Motor neuron (in vitro differentiated cells): Measurements from ENCODE around the gene CPD. TPM values are rescaled to one million over a fixed set of nuclear protein-coding genes. Genes with fewer than 3 reads are reported as not detected.
"Not testable (repeated sequence)": the region's sequence is repeated elsewhere in the genome, so short reads cannot be mapped to it uniquely, and the experiment has no call there.

ENCODE experiments used
- ATAC-seq, 8 experiments: fragments of 200-7000 bp; cut with Tn5 transposase; replicated peaks in 6 of 8; 2 replicates each; pipeline ENCODE4 v1.8.0; 2021; ENCODE audit warnings: mild to moderate bottlenecking in 8 of 8, moderate library complexity in 8 of 8
- H3K27ac ChIP-seq, 2 donors: fragments of 250-450 bp; sonication (Bioruptor Pico); 2 replicates each; pipeline ENCODE4 v1.9.0; 2021; ENCODE audit warnings: antibody characterized with exemption in 2 of 2, mild to moderate bottlenecking in 2 of 2, moderate library complexity in 1 of 2
- H3K4me1 ChIP-seq, 2 donors: fragments of 250-450 bp; sonication (Bioruptor Pico); replicated peaks in 1 of 2; 2 replicates each; pipeline ENCODE4 v1.6.1; 2021; ENCODE audit warnings: antibody characterized with exemption in 2 of 2, mild to moderate bottlenecking in 2 of 2, moderate library complexity in 1 of 2
- H3K4me3 ChIP-seq, 5 donors: fragments of 250-450 bp; sonication (Bioruptor Pico); 2 replicates each; pipeline ENCODE4 v1.9.0; 2021; ENCODE audit warnings: antibody characterized with exemption in 5 of 5, mild to moderate bottlenecking in 5 of 5, moderate library complexity in 4 of 5
- WGBS, 10 experiments: fragments of 450-650 bp; shearing (Covaris generic); methylation state at CpG; one replicate each; pipeline ENCODE4 v1.0.0; 2022; 5-methylcytosine and 5-hydroxymethylcytosine counted together
- in situ Hi-C, 9 experiments: fragments of 400-800 bp; cut with MboI; loops; one replicate each; pipeline ENCODE4 v1.15.0; 2021; ENCODE audit warnings: low sequenced_read_pairs in 9 of 9, low pct_unique_long_range_greater_than_20kb in 2 of 9; ENCODE audit not compliant: unreplicated experiment in 9 of 9
- total RNA-seq, 8 experiments: library from RNA; unstranded; fragments of 300-600 nt; gene quantifications; 2 replicates each; pipeline versions ENCODE4 v1.2.3 to v1.2.4, GENCODE V29; 2022

Gene CPD
- total RNA-seq, 8 experiments from 2014 or later: 20.6 to 142 (median 37.6) TPM

- no peak overlapping the region for H3K27ac ChIP-seq
- peak in 5 of 8 experiments; percentile 62 to 84 (median 73) for ATAC-seq
- peaks cover 13 to 19% of the 10 kb centered on the region in 2 donors for H3K4me1 ChIP-seq
- in situ Hi-C loops: no loop called here
- WGBS, 10 experiments: 0 to 75% (median 64%) methylated on average over 2 to 8 of the region's 9 CpGs
- no peak overlapping the region for H3K4me3 ChIP-seq
Observed at GRCh38 chr17:30344283-30345088, 34.2 kb upstream of the CPD start.

DNA sequence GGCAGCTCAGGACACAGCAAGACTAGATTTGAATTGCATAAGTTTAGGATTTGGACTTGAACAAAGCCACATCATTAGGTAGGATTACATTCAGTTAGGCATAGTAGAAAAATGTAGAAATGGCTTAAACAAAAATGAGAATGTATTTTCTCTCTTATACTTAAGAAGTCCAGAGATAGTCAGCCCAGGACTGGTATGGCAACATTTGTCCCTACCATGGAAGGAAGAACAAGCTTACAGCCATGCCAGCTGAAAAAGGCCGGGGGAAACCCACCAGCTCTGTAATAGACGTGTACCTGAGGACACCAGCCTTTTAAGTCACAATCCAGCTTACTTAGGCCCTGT lies 33.7 kb upstream of the CPD start:
- WGBS, 10 experiments: 100% methylated on average over 1 of the region's 2 CpGs; no CpG with 5 or more reads in 7 of the 10 experiments
- ATAC-seq: no peak
- H3K4me3 ChIP-seq: no peak overlapping the region
- peaks cover 13 to 19% of the 10 kb centered on the region in 2 donors for H3K4me1 ChIP-seq
- no peak overlapping the region for H3K27ac ChIP-seq
- in situ Hi-C loops: no loop called here

DNA sequence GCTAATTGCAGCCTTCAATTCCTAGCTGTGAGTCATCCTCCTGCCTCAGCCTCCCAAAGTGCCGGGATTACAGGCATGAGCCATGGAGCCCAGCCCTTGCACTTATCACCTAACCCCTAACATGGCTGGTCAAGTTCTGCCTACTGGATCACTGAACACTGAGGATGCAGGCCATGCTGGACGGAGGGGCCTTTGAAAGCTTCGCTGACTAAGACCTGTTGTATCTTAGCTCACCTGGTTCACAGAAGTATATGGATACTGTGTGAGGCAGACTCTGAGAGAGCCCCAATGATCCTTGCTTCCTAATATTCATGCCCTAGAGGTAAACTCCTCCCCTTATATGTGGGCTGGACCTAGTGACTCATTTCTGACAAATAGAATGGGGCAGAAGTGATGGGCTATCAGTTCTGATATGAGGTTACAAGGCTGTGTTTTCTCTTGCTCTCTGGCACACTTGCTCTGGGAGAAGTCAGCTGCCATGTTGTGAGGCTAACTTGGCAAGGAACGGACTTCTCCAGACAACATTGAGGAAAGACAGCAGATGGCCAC lies 33.1 kb upstream of the CPD start:
- no peak overlapping the region for H3K27ac ChIP-seq
- peak in 2 of 8 experiments; percentile 23 to 43 for ATAC-seq
- 0 to 100% (median 93%) methylated on average over 1 to 3 of the region's 4 CpGs; no CpG with 5 or more reads in 3 of the 10 experiments for WGBS, 10 experiments
- in situ Hi-C loops: no loop called here
- H3K4me1 ChIP-seq: peaks cover 13 to 15% of the 10 kb centered on the region in 2 donors
- H3K4me3 ChIP-seq: no peak overlapping the region

- no peak overlapping the region for H3K4me3 ChIP-seq
- H3K4me1 ChIP-seq: peaks cover 13% of the 10 kb centered on the region in 2 donors
- H3K27ac ChIP-seq: no peak overlapping the region
- no peak for ATAC-seq
- WGBS, 10 experiments: 13 to 100% (median 97%) methylated on average over 1 to 3 of the region's 3 CpGs; no CpG with 5 or more reads in 2 of the 10 experiments
- in situ Hi-C loops: no loop called here
Observed at GRCh38 chr17:30346221-30346795, 32.4 kb upstream of the CPD start.

GRCh38 chr17:30347488-30347887 lies 31.2 kb upstream of the CPD start:
- WGBS, 10 experiments: 44 to 80% (median 55%) methylated on average over 2 to 4 of the region's 4 CpGs; no CpG with 5 or more reads in 2 of the 10 experiments
- Histone ChIP-seq H3K4me3 (no peak overlapping the region), H3K4me1 (peaks cover 13% of the 10 kb centered on the region in 2 donors), H3K27ac (no peak overlapping the region)
- in situ Hi-C loops: no loop called here
- no peak for ATAC-seq

GRCh38 chr17:30349252-30349651 lies 29.5 kb upstream of the CPD start:
- ATAC-seq: no peak
- peaks cover 10% of the 10 kb centered on the region in 2 donors for H3K4me1 ChIP-seq
- H3K4me3 ChIP-seq: no peak overlapping the region
- no peak overlapping the region for H3K27ac ChIP-seq
- WGBS, 10 experiments: 80 to 100% (median 100%) methylated on average over 1 of the region's 1 CpG; no CpG with 5 or more reads in 3 of the 10 experiments
- in situ Hi-C loops: no loop called here

GRCh38 chr17:30351263-30351662 lies 27.5 kb upstream of the CPD start:
- H3K4me1 ChIP-seq, in situ Hi-C loops, H3K27ac ChIP-seq, H3K4me3 ChIP-seq, ATAC-seq: not testable (repeated sequence)
- WGBS, 10 experiments: 29 to 92% (median 83%) methylated on average over 1 to 3 of the region's 4 CpGs; no CpG with 5 or more reads in 4 of the 10 experiments

DNA sequence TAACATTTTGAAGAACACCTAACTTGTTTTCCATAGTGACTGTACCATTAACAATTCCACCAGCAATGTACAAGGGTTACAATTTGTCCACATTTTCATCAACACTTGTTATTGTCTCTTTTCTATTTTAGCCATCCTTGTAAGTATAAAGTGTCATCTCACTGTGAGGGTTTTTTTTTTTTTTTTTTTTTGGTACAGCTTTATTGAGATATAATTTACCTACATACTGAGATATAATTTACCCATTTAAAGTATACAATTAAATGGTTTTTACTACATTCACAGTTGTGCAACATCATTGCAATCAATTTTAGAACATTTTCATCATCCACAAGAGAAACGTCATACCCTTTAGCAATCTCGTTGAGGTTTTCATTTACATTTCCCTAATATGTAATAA lies 27.0 kb upstream of the CPD start:
- Histone ChIP-seq H3K27ac (no peak overlapping the region), H3K4me1 (peaks cover 3 to 4% of the 10 kb centered on the region in 2 donors), H3K4me3 (no peak overlapping the region)
- WGBS, 10 experiments: 61 to 100% (median 93%) methylated on average over 1 to 2 of the region's 2 CpGs; no CpG with 5 or more reads in 1 of the 10 experiments
- no peak for ATAC-seq
- in situ Hi-C loops: no loop called here

DNA sequence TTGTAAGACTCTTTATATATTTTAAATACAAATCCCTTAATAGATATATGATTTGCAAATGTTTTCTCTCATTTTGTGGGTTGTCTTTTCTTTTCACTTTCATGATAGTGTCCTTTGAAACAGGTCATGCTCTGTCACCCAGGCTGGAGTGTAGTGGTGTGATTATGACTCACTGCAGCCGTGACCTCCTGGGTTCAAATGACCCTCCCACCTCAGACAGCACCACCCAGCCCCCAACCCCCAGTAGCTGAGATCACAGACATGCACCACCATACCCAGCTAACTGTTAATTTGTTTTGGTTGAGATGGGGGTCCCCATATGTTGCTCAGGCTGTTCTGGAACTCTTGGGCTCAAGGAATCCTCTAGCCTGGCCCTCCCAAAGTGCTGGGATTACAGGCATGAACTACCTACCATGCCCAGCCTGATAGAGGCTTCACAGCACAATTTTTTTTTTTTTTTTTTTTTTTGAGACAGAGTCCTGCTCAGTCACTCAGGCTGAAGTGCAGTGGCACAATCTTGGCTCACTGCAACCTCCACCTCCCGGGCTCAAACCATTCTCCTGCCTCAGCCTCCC lies 26.4 kb upstream of the CPD start:
- in situ Hi-C loops: no loop called here
- ATAC-seq: no peak
- 70 to 100% (median 83%) methylated on average over 1 of the region's 2 CpGs; no CpG with 5 or more reads in 5 of the 10 experiments for WGBS, 10 experiments
- no peak overlapping the region for H3K27ac ChIP-seq
- no peak overlapping the region for H3K4me3 ChIP-seq
- H3K4me1 ChIP-seq: peaks cover 3% of the 10 kb centered on the region in 2 donors

GRCh38 chr17:30354701-30355100 lies 24.0 kb upstream of the CPD start:
- in situ Hi-C loops: no loop called here
- Histone ChIP-seq H3K4me3 (no peak overlapping the region), H3K27ac (no peak overlapping the region), H3K4me1 (no peaks in the 10 kb centered on the region)
- no peak for ATAC-seq

GRCh38 chr17:30357476-30357875 lies 21.3 kb upstream of the CPD start:
- no peak for ATAC-seq
- no peak overlapping the region for H3K27ac ChIP-seq
- in situ Hi-C loops: no loop called here
- no peaks in the 10 kb centered on the region for H3K4me1 ChIP-seq
- no peak overlapping the region for H3K4me3 ChIP-seq

DNA sequence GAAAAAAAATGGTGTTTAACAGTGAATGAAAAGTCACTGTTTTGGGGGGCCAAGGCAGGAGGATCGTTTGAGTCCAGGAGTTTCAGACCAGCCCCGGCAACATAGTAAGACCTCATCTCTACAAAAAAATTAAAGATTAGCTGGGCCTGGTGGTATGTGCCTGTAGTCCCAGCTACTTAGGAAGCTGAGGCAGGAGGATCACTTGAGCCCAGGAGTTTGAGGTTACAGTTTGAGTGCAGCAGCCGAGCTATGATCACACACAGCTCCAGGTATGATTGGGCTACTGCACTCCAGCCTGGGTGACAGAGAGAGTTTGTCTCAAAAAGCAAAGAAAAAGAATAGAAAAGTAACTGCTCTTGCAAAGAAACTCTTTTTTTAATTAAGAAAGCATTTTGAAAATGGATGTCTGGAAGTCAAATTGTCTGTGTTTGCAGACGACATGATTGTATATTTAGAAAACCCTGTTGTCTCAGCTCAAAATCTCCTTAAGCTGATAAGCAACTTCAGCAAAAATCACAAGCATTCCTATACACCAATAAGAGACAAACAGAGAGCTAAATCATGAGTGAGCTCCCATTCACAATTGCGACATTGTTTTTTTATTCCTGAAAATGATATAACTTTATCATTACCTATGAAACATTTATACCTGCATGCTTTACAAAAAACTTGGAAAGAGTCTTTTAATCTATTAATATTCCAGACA lies 20.5 kb upstream of the CPD start:
- Histone ChIP-seq H3K4me3 (no peak overlapping the region), H3K27ac (no peak overlapping the region), H3K4me1 (no peaks in the 10 kb centered on the region)
- 45 to 92% (median 67%) methylated on average over 3 to 5 of the region's 5 CpGs; no CpG with 5 or more reads in 1 of the 10 experiments for WGBS, 10 experiments
- no peak for ATAC-seq
- in situ Hi-C loops: no loop called here
